Transverse colon (tissue), 4 donors: ENCODE data around the gene NFIC.

Source experiments
- CTCF ChIP-seq, 5 experiments: fragments of 200-600 bp in 3 of 5; fragments of 450-650 bp in 2 of 5; sonication (generic) in 3 of 5; IDR thresholded peaks; 1 replicate in 2 of 5; 2 replicates in 3 of 5; pipeline ENCODE4 v1.5.1; 2016 to 2017; ENCODE audit warnings: antibody characterized with exemption in 5 of 5, inconsistent platforms in 3 of 5, mild to moderate bottlenecking in 2 of 5, moderate library complexity in 1 of 5
- POLR2A ChIP-seq: fragments of 450-650 bp; IDR thresholded peaks from one replicate; pipeline ENCODE4 v1.6.1; 2016; ENCODE audit warnings: antibody characterized with exemption, mild to moderate bottlenecking, moderate library complexity
- POLR2AphosphoS5 ChIP-seq, 3 donors: sonication (generic); formaldehyde crosslinking; IDR thresholded peaks; one replicate each; pipeline ENCODE4 v1.6.1; 2016; ENCODE audit warnings: antibody characterized with exemption in 3 of 3

GRCh38 chr19:3494051-3494450 is 127.7 kb downstream of the NFIC start:
- TF ChIP-seq CTCF (IDR thresholded peaks at IDR 0.05): no peak
- TF ChIP-seq POLR2AphosphoS5 (IDR thresholded peaks at IDR 0.05): no peak
- TF ChIP-seq POLR2A: no peak
